ENCODE measurements around the gene STOM. TPM values are rescaled to one million over a fixed set of nuclear protein-coding genes. Genes with fewer than 3 reads are reported as not detected.

Gene STOM
- total and polyA plus RNA-seq, 2 donors (not counting 1 experiment from before 2014, with no cell fraction given): 2.7 to 6.1 TPM

DNA sequence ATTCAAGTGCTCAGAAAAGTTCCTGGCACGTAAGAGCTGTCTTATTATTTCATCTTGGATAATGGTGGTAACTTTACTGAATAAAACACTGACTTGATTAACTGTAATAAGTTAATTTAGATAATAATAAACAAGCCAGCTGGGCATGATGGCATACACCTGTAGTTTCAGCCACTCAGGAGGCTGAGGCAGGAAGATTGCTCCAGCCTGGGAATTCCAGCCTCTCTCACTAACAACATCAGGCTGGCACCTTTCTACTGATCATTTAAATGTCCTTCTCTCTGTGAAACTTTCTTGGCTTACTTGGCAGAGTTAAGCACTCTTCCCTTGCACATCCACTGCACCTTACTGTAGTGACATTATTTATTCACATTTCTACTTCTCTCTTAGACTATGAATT, 20.0 kb downstream of the STOM start:
- no peak for DNase-seq
- POLR2A ChIA-PET: no interaction called here

DNA sequence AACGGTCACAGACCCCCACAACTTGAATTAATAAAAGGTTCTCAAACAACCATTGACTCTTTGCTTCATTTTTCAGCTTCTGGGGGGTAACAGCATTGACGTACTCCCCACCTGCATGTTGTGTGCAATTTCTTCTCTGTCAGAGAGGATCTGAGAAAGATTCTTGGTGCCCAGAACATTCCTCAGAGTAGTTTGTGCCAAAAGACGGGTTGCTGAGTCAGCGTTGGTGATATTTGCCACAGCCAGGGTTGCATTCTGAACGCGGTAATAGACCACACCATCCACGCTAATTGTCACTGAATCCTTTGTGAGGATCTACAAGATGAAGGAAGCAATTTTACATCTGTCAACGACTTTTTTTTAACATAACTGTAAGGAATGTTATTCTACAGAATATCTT, 21.0 kb downstream of the STOM start:
- Mint-ChIP-seq H3K4me3 (no peak overlapping the region), H3K27me3 (no peaks in the 10 kb centered on the region), H3K9me3 (ENCODE audit: insufficient read depth) (no peaks in the 10 kb centered on the region), H3K27ac (no peak overlapping the region), H3K4me1 (peaks cover 6% of the 10 kb centered on the region)
- ChIA-PET CTCF (interaction anchor here (0.8 to 2.1 kb wide), 4 partner anchors 14 to 133 kb away, joined by 3 to 7 read pairs (median 3); no protein-coding TSS in a partner anchor), POLR2A (no interaction called here)
- DNase-seq (no peak), ATAC-seq (ENCODE audit: low read depth) (no peak)
- Histone ChIP-seq H3K9ac (ENCODE audit: low read length) (no peak overlapping the region), H4K20me1 (ENCODE audit: control insufficient read depth, insufficient read depth, low read length, poor library complexity, severe bottlenecking) (no peaks in the 10 kb centered on the region), H3K4me1 (ENCODE audit: control insufficient read depth in 2 of 2, insufficient read depth in 2 of 2, low read length in 2 of 2) (no peaks in the 10 kb centered on the region), H3K36me3 (replicated peaks in 1 of 2; ENCODE audit: control extremely low read depth in 1 of 2, control insufficient read depth in 1 of 2, extremely low read depth in 1 of 2, insufficient read depth in 2 of 2, low read length in 1 of 2) (no peaks in the 10 kb centered on the region), H2AFZ (ENCODE audit: insufficient read depth, low read depth, low read length, poor library complexity, severe bottlenecking) (no peak overlapping the region), H3K27ac (ENCODE audit: low read length in 2 of 2) (no peak overlapping the region), H3K9me3 (ENCODE audit: control extremely low read depth in 1 of 3, control insufficient read depth in 2 of 3, insufficient read depth in 1 of 3, low read length in 2 of 3) (no peaks in the 10 kb centered on the region), H3K27me3 (replicated peaks in 1 of 4; ENCODE audit: control extremely low read depth in 1 of 4, control insufficient read depth in 3 of 4, insufficient read depth in 4 of 4, low read length in 3 of 4) (no peaks in the 10 kb centered on the region), H3K4me3 (ENCODE audit: control extremely low read depth in 1 of 5, extremely low read depth in 1 of 5, insufficient read depth in 1 of 5, low read depth in 2 of 5, low read length in 4 of 5) (no peak overlapping the region), H3K79me2 (ENCODE audit: control insufficient read depth, insufficient read depth, low read length) (no peaks in the 10 kb centered on the region), H3K4me2 (replicated peaks; ENCODE audit: low read depth, low read length, poor library complexity, severe bottlenecking) (no peak overlapping the region)
- 97% methylated on average over 5 of the region's 8 CpGs for WGBS (ENCODE audit: insufficient coverage)
- TF ChIP-seq, protein P1, sequence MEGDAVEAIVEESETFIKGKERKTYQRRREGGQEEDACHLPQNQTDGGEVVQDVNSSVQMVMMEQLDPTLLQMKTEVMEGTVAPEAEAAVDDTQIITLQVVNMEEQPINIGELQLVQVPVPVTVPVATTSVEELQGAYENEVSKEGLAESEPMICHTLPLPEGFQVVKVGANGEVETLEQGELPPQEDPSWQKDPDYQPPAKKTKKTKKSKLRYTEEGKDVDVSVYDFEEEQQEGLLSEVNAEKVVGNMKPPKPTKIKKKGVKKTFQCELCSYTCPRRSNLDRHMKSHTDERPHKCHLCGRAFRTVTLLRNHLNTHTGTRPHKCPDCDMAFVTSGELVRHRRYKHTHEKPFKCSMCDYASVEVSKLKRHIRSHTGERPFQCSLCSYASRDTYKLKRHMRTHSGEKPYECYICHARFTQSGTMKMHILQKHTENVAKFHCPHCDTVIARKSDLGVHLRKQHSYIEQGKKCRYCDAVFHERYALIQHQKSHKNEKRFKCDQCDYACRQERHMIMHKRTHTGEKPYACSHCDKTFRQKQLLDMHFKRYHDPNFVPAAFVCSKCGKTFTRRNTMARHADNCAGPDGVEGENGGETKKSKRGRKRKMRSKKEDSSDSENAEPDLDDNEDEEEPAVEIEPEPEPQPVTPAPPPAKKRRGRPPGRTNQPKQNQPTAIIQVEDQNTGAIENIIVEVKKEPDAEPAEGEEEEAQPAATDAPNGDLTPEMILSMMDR (IDR thresholded peaks at IDR 0.05): no peak
- TF ChIP-seq EZH2 (IDR thresholded peaks at IDR 0.05; ENCODE audit: borderline replicate concordance, insufficient read depth, low read depth, low read length, poor library complexity, severe bottlenecking): no peak
- intact Hi-C loops (cut with micrococcal nuclease): no loop called here

More for the DNA sequence above, 20.0 kb downstream of the STOM start:
- no CpG with 5 or more reads among the region's 1 CpG for WGBS (ENCODE audit: insufficient coverage)
- Histone ChIP-seq H4K20me1 (ENCODE audit: control insufficient read depth, insufficient read depth, low read length, poor library complexity, severe bottlenecking) (no peaks in the 10 kb centered on the region), H2AFZ (ENCODE audit: insufficient read depth, low read depth, low read length, poor library complexity, severe bottlenecking) (no peak overlapping the region), H3K36me3 (replicated peaks in 1 of 2; ENCODE audit: control extremely low read depth in 1 of 2, control insufficient read depth in 1 of 2, extremely low read depth in 1 of 2, insufficient read depth in 2 of 2, low read length in 1 of 2) (no peaks in the 10 kb centered on the region), H3K9me3 (ENCODE audit: control extremely low read depth in 1 of 3, control insufficient read depth in 2 of 3, insufficient read depth in 1 of 3, low read length in 2 of 3) (no peaks in the 10 kb centered on the region), H3K9ac (ENCODE audit: low read length) (no peak overlapping the region), H3K4me2 (replicated peaks; ENCODE audit: low read depth, low read length, poor library complexity, severe bottlenecking) (no peak overlapping the region), H3K79me2 (ENCODE audit: control insufficient read depth, insufficient read depth, low read length) (no peaks in the 10 kb centered on the region), H3K4me1 (ENCODE audit: control insufficient read depth in 2 of 2, insufficient read depth in 2 of 2, low read length in 2 of 2) (no peaks in the 10 kb centered on the region), H3K4me3 (ENCODE audit: control extremely low read depth in 1 of 5, extremely low read depth in 1 of 5, insufficient read depth in 1 of 5, low read depth in 2 of 5, low read length in 4 of 5) (no peak overlapping the region), H3K27me3 (replicated peaks in 1 of 4; ENCODE audit: control extremely low read depth in 1 of 4, control insufficient read depth in 3 of 4, insufficient read depth in 4 of 4, low read length in 3 of 4) (no peaks in the 10 kb centered on the region), H3K27ac (ENCODE audit: low read length in 2 of 2) (no peak overlapping the region)
- no peaks in the 10 kb centered on the region for H3K9me3 Mint-ChIP-seq (ENCODE audit: insufficient read depth)
- no peak for ATAC-seq (ENCODE audit: low read depth)
- TF ChIP-seq, protein P1 (IDR thresholded peaks at IDR 0.05): no peak
- TF ChIP-seq EZH2 (IDR thresholded peaks at IDR 0.05; ENCODE audit: borderline replicate concordance, insufficient read depth, low read depth, low read length, poor library complexity, severe bottlenecking): no peak
- H3K27me3 Mint-ChIP-seq: no peaks in the 10 kb centered on the region
- H3K27ac Mint-ChIP-seq: no peak overlapping the region
- H3K4me1 Mint-ChIP-seq: peaks cover 6% of the 10 kb centered on the region
- CTCF ChIA-PET: interaction anchor here (1.1 to 1.2 kb wide), 2 partner anchors 13 to 30 kb away, joined by 3 read pairs; no protein-coding TSS in a partner anchor
- intact Hi-C loops (cut with micrococcal nuclease): no loop called here
- no peak overlapping the region for H3K4me3 Mint-ChIP-seq

All from B cell (primary cell).